Measurements from ENCODE around the gene FERMT3.

DNA sequence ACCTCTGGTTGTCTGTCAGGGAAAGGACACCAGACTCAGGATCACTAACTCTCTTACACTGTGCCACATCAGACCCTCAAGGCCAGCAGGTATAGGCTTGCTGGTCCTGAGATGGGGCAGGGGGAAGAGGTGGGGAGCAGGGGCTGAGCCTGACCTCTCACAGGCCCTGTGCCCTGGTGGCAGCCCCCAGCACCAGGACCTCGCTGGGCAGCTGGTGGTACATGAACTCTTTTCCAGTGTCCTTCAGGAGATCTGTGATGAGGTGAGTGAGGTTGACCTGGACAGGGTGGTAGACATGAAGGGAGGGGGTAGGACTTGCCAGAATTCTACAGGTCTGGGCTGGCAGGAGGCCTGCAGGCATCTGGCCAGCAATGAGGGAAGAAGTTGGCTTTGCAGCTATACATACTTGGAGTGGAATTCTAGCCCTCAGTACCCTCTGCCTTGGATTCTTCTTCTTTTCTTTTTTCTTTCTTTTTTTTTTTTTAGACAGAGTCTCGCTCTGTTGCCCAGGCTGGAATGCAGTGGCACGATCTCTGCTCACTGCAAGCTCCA is 21.0 kb downstream of the FERMT3 start:
- TF ChIP-seq POLR2A (IDR thresholded peaks at IDR 0.05), result no peak
- TF ChIP-seq, protein P1, sequence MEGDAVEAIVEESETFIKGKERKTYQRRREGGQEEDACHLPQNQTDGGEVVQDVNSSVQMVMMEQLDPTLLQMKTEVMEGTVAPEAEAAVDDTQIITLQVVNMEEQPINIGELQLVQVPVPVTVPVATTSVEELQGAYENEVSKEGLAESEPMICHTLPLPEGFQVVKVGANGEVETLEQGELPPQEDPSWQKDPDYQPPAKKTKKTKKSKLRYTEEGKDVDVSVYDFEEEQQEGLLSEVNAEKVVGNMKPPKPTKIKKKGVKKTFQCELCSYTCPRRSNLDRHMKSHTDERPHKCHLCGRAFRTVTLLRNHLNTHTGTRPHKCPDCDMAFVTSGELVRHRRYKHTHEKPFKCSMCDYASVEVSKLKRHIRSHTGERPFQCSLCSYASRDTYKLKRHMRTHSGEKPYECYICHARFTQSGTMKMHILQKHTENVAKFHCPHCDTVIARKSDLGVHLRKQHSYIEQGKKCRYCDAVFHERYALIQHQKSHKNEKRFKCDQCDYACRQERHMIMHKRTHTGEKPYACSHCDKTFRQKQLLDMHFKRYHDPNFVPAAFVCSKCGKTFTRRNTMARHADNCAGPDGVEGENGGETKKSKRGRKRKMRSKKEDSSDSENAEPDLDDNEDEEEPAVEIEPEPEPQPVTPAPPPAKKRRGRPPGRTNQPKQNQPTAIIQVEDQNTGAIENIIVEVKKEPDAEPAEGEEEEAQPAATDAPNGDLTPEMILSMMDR (IDR thresholded peaks at IDR 0.05), result no peak
